HL-60 (cell line): ENCODE data around the gene IFIT3.
"Not testable (repeated sequence)": the region's sequence is repeated elsewhere in the genome, so short reads cannot be mapped to it uniquely, and the experiment has no call there.

ENCODE experiments used
- DNase-seq, 2 experiments: peaks; one replicate each; pipeline ENCODE4 v3.0.0-alpha.2; 2010 to 2020; ENCODE audit warnings: low read depth in 1 of 2, low spot score in 1 of 2
- H3K27ac ChIP-seq: fragments of 250-450 bp; sonication (Bioruptor Pico); replicated peaks from 2 replicates; pipeline ENCODE4 v1.5.1; 2020; ENCODE audit warnings: mild to moderate bottlenecking, moderate library complexity
- H3K27me3 ChIP-seq: fragments of 250-450 bp; sonication (Bioruptor Pico); 2 replicates; pipeline ENCODE4 v1.5.1; 2021; ENCODE audit warnings: mild to moderate bottlenecking, moderate library complexity; ENCODE audit not compliant: insufficient read depth, poor library complexity, severe bottlenecking
- H3K4me3 ChIP-seq: replicated peaks from 2 replicates; pipeline ENCODE4 v1.5.1; 2011; ENCODE audit warnings: mild to moderate bottlenecking, control low read depth, low read length; ENCODE audit not compliant: insufficient read depth
- CTCF ChIP-seq: IDR thresholded peaks from one replicate; pipeline ENCODE4 v1.5.1; 2011; ENCODE audit warnings: low read length, control low read depth, inconsistent platforms; ENCODE audit not compliant: insufficient read depth
- GABPA ChIP-seq: IDR thresholded peaks from 2 replicates; pipeline ENCODE4 v1.6.1; 2012; ENCODE audit warnings: low read depth
- POLR2AphosphoS5 ChIP-seq: IDR thresholded peaks from 2 replicates; pipeline ENCODE4 v1.6.1; 2012; ENCODE audit warnings: low read depth
- SPI1 ChIP-seq: IDR thresholded peaks from 2 replicates; pipeline ENCODE4 v1.6.1; 2012; ENCODE audit warnings: low read depth, mild to moderate bottlenecking, borderline replicate concordance
- TF ChIP-seq, protein P1 (sequence below): IDR thresholded peaks from 2 replicates; pipeline ENCODE4 v1.6.1; 2012; ENCODE audit warnings: low read depth; ENCODE audit not compliant: insufficient replicate concordance

IFIT3 gene

DNA sequence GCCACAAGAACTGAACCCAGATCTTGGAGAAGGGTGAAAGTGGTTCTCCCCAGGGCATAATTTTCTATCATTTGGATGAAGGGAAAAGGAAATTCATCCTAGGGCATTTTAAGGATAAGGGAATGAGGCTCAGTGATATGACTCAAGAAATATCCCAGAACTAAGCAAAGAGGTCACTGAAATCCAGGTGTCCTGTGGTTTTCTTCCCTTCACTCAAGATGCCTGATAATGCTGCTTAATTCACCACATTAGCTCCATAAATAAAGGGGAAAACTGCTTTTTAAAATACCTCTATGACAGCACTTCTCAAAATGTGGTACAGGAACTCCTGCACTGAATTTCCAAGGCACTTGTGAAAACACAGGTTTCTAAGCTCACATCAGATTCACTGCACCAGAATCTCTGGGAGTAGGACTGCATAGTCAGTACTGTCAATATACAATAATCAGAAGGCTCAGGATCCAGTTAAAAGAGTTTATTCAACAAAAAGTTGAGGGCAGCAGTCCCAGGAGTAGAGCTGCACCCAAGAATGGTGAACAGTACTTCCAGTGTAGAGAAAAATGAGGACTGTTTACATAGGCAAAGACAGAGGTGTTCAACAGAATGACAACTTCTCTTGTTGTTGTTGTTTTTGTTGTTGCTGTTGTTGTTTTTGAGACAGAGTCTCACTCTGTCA lies 2.9 kb downstream of the IFIT3 start:
- no peak for DNase-seq
- no peak overlapping the region for H3K4me3 ChIP-seq
- no peak overlapping the region for H3K27ac ChIP-seq
- H3K27me3 ChIP-seq = no peaks in the 10 kb centered on the region
- TF ChIP-seq SPI1 (no peak), GABPA (no peak)
- TF ChIP-seq, protein P1, sequence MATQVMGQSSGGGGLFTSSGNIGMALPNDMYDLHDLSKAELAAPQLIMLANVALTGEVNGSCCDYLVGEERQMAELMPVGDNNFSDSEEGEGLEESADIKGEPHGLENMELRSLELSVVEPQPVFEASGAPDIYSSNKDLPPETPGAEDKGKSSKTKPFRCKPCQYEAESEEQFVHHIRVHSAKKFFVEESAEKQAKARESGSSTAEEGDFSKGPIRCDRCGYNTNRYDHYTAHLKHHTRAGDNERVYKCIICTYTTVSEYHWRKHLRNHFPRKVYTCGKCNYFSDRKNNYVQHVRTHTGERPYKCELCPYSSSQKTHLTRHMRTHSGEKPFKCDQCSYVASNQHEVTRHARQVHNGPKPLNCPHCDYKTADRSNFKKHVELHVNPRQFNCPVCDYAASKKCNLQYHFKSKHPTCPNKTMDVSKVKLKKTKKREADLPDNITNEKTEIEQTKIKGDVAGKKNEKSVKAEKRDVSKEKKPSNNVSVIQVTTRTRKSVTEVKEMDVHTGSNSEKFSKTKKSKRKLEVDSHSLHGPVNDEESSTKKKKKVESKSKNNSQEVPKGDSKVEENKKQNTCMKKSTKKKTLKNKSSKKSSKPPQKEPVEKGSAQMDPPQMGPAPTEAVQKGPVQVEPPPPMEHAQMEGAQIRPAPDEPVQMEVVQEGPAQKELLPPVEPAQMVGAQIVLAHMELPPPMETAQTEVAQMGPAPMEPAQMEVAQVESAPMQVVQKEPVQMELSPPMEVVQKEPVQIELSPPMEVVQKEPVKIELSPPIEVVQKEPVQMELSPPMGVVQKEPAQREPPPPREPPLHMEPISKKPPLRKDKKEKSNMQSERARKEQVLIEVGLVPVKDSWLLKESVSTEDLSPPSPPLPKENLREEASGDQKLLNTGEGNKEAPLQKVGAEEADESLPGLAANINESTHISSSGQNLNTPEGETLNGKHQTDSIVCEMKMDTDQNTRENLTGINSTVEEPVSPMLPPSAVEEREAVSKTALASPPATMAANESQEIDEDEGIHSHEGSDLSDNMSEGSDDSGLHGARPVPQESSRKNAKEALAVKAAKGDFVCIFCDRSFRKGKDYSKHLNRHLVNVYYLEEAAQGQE = no peak

DNA sequence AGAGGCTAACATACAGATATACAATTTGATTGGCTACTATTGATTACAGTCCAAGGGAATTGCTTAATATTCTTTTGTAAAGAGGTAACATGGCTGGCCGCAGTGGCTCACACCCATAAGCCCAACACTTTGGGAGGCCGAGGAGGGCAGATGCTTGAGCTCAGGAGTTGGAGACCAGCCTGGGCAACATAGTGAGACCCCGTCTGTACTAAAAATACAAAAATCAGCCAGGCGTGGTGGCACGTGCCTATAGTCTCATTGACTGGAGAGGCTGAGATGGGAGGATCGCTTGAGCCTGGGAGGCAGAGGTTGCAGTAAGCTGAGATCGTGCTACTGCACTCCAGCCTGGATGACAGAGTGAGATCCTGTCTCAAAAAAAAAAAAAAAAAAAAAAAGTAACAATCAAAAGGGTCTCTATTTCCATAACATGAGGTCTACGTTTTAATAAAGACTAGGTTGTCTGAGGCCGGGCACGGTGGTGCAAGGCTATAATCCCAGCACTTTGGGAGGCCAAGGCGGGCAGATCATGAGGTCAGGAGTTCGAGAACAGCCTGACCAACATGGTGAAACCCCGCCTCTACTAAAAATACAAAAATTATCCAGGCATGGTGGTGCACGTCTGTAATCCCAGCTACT lies 3.8 kb downstream of the IFIT3 start:
- H3K27me3 ChIP-seq, H3K4me3 ChIP-seq, DNase-seq, H3K27ac ChIP-seq: not testable (repeated sequence)

- no peak overlapping the region for H3K27ac ChIP-seq
- peak overlapping the region; percentile 14 for H3K4me3 ChIP-seq
- no peak for DNase-seq
These were observed 4.4 kb downstream of the IFIT3 start for GRCh38 chr10:89332123-89332633.

DNA sequence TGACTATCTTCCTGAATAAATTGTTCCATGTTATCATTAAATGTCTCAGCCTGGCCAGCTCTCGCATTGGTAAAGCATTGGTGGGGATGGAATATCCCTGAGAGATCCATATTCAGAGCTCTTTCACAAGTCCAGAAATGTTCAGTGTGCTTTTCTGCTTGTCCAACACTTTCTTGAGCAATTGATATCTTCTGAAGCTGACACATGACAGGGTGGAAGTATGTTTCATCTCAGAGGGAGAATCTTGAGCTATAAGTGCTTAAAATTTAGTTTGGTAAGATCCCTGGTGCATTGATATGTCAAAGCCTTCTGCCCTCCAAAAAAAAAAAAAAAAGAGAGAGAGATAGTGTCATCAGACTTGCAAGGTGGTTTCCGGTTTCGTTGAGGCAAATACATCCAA lies 7.4 kb downstream of the IFIT3 start:
- Histone ChIP-seq H3K4me3 (no peak overlapping the region), H3K27me3 (no peaks in the 10 kb centered on the region), H3K27ac (no peak overlapping the region)
- DNase-seq = no peak
- no peak for TF ChIP-seq GABPA
- no peak for TF ChIP-seq POLR2AphosphoS5
- TF ChIP-seq, protein P1 = no peak
- TF ChIP-seq SPI1 = no peak
- no peak for TF ChIP-seq CTCF

More at GRCh38 chr10:89332123-89332633, 4.4 kb downstream of the IFIT3 start:
- TF ChIP-seq, protein P1 = no peak
- TF ChIP-seq GABPA (no peak), POLR2AphosphoS5 (no peak), CTCF (no peak), SPI1 (no peak)
- H3K27me3 ChIP-seq = no peaks in the 10 kb centered on the region
